GM10266 (cell line): Measurements from ENCODE around the gene CASR.

Source experiments
- DNase-seq: peaks from one replicate; pipeline ENCODE4 v3.0.0; 2012; ENCODE audit errors: extremely low spot score
- TF ChIP-seq, protein P1 (sequence below): IDR thresholded peaks from 2 replicates; pipeline ENCODE4 v1.5.1; 2012; ENCODE audit warnings: mild to moderate bottlenecking, low read depth; ENCODE audit not compliant: control insufficient read depth, insufficient read depth; ENCODE audit errors: missing control alignments

The CASR gene

DNA sequence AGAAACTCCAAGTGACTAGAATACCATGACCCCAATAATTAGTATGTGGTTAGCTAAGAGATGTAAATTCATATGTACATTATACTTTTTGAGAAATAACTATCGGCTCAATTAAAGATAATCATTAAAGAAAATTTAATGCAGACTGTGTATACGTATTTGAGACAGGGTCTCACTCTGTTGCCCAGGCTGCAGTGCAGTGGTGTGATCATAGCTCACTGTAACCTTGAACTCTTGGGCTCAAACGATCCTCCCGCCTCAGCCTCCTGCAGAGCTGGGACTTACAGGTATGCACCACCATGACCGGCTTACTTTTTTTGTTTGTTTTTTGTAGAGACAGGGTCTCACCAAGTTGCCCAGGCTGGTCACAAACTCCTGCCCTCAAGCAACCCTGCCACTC is 132.9 kb downstream of the CASR start:
- no peak for DNase-seq
- TF ChIP-seq, protein P1, sequence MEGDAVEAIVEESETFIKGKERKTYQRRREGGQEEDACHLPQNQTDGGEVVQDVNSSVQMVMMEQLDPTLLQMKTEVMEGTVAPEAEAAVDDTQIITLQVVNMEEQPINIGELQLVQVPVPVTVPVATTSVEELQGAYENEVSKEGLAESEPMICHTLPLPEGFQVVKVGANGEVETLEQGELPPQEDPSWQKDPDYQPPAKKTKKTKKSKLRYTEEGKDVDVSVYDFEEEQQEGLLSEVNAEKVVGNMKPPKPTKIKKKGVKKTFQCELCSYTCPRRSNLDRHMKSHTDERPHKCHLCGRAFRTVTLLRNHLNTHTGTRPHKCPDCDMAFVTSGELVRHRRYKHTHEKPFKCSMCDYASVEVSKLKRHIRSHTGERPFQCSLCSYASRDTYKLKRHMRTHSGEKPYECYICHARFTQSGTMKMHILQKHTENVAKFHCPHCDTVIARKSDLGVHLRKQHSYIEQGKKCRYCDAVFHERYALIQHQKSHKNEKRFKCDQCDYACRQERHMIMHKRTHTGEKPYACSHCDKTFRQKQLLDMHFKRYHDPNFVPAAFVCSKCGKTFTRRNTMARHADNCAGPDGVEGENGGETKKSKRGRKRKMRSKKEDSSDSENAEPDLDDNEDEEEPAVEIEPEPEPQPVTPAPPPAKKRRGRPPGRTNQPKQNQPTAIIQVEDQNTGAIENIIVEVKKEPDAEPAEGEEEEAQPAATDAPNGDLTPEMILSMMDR = no peak

DNA sequence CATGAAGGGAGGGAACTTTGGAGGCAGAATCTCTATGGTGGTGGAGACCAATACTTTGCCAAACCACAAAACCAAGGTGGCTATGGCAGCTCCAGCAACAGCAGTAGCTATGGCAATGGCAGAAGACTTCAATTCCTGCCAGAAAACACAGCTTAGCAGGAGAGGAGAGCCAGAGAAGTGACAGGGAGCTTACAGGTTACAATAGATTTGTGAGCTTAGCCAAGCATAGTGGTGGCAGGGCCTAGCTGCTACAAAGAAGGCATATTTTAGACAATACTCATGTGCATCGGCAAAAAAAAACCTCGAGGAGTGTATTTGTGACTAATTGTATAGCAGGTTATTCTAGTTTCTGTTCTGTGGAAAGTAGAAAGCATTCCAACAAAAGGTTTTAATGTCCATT is 135.2 kb downstream of the CASR start:
- DNase-seq = no peak
- TF ChIP-seq, protein P1 = no peak

DNA sequence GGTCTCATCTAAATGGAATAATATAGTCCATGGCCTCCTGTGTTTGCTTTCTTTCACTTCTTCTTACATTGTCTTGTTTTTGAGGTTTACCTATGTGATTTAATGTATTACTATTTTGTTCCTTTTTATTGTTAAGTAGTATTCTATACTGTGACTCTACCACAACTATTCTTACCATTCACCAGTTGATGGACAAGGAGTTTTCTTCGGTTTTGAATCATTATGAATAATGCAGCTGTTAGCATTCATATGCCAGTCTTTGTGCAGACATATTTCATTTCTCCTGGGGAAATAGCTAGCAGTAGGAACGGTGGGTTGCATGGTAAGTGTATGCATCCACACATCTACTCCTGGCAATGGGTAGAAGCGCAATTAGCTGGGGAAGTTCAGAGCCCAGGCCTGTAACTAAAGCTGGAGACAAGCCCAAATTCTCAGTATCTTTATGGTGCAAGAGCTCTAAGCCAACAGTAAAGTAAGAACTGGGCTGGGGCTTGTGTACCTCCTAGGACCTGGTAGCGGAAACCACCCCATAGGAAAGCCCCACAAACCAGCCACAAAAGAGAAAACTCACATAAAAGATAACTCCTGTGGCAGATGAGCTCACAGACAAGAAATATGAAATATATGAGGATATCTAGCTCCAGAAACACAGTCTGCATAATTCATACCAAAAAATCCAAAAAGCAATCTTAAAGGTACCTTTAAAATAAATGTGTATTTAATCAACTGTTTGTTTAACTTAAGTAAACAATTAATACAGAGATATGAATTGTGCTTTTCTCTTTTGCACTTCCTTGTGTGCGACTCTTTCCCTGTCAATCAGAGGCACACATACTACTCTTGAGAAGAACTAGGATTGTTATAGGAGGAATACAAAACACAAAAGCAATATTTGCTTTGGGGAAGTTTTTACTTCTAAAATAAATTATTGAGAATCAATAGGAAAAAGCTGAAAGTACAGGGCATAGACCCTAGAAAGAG is 138.9 kb downstream of the CASR start:
- TF ChIP-seq, protein P1 = no peak
- DNase-seq = peak; percentile 52

DNA sequence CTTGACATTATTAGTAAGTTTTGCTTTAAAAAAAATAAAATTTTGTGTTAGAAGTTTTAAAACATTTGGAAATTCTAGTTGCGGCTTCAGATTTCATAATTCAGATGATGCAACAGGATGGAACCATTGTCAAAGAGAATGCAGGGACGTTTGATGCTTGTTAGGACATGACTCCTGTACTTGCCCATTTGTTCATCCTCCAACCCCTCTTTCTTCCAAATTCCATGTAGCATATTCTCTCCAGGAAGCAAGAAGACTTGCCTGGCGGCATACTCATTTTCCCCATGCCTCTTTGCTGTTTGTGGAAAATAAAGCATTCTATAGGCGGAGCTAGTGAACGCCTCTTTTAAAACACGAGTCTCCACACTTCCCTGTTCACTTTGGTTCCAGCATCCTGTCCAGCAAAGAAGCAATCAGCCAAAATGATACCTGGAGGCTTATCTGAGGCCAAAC is 141.4 kb downstream of the CASR start, which contains the start of gene CSTA:
Gene CSTA, plus strand, starts transcription at position 378 of the 453 bp plus-strand sequence. Its CDS starts 45 bp downstream, at position 423.
- DNase-seq = no peak
- TF ChIP-seq, protein P1 = no peak

GRCh38 chr3:122325769-122326168 is 142.3 kb downstream of the CASR start:
- DNase-seq = no peak
- TF ChIP-seq, protein P1 = no peak

DNA sequence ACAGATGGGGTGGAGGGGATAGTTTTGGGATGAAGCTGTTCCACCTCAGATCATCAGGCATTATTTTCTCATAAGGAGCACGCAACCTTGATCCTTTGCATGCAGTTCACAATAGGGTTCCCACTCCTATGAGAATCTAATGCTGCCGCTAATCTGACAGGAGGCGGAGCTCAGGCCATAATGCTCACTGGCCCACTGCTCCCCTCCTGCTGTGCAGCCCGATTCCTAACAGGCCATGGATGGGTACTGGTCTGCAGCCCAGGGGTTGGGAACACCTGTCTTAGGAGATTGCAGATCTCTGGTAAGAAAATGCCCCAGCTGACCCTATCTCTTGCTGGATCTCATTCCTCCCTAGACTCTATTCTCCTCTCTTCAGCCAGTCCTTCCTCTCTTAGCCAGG is 148.4 kb downstream of the CASR start:
- TF ChIP-seq, protein P1 = no peak
- DNase-seq = no peak

GRCh38 chr3:122332551-122332950 is 149.1 kb downstream of the CASR start:
- TF ChIP-seq, protein P1 = no peak

More at GRCh38 chr3:122332551-122332950, 149.1 kb downstream of the CASR start:
- DNase-seq = no peak
